Activated CD4-positive, alpha-beta T cell treated with anti-CD3 and anti-CD28 coated beads, Interleukin-2, amount 50 U/mL, for 16 hours (primary cell): Measurements from ENCODE around the gene SGPL1.
"Not testable (repeated sequence)": the region's sequence is repeated elsewhere in the genome, so short reads cannot be mapped to it uniquely, and the experiment has no call there.

ENCODE experiments used
- DNase-seq: peaks from one replicate; pipeline ENCODE4 v3.0.0-alpha.2; 2020

SGPL1 gene

GRCh38 chr10:70909326-70909935, 93.7 kb downstream of the SGPL1 start:
- DNase-seq = no peak

GRCh38 chr10:70910486-70911341, 95.0 kb downstream of the SGPL1 start:
- DNase-seq = no peak

DNA sequence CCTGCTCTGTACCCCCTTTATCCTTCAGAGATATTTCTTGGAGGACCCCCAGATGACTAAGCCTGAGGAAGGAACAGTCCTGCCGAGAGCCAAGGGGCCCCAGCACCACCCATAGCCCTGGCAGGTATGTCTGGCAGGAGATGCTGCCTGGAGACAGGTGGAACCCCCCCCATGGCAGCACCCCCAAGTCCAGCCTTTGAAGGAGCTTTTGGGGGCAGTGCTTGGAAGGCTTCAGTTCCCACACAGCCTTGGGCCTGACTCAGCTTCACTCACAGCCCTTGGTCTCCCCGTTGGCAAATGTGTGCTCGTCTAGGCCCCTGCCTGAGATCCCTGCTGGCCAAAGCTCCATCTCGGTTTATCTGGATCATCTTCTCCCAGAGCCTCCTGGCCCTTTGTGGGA, 95.6 kb downstream of the SGPL1 start:
- DNase-seq = no peak

GRCh38 chr10:70912556-70912955, 96.8 kb downstream of the SGPL1 start:
- no peak for DNase-seq

GRCh38 chr10:70913191-70913892, 97.6 kb downstream of the SGPL1 start:
- no peak for DNase-seq

- no peak for DNase-seq
Observed at GRCh38 chr10:70913893-70914240, 98.1 kb downstream of the SGPL1 start.

DNA sequence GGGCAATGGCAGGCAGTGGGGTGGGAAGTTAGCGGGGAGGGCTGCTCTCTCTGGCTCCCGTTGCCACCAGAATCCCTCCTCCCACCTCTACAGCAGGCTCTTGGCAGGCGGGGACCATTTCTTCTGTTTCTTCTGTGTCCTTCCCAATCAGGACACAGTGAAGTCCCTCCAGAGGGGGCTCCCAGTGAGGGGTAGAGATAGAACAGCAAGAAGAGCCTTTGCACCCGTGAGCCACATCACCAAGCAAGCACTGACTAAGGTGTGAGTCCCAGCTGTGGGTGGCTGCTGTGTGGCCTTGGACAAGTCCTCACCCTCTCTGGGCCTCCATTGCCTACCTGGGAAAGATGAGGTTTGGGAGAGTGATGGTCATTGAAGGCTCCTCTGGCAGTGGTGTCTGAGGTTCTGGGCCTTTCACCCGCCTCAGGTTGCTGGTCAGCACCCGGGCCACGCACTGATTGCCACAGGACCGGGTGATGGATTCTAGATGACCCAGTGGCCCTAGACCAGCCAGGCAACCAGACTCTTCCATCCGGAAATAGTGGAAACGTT, 98.6 kb downstream of the SGPL1 start:
- DNase-seq = no peak

DNA sequence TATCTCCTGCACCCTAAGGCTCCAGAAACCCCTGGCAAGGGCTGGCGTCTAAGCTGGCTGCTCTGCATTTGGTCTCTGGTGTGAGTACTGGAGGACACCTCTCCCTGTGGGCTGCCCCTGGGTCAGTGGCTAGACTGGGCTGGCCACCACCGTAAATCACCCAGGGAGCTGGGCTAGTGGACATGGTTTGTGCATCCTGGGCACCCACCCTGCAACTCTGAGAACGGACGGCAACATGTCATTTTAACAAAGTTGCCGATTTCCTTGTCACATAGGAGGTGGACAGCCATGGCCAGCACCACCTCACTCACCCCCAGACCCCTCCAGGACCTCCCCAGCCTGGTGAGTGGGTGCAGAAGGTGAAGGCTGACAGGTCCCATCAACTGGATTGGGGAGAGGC, 99.5 kb downstream of the SGPL1 start:
- DNase-seq = no peak

DNA sequence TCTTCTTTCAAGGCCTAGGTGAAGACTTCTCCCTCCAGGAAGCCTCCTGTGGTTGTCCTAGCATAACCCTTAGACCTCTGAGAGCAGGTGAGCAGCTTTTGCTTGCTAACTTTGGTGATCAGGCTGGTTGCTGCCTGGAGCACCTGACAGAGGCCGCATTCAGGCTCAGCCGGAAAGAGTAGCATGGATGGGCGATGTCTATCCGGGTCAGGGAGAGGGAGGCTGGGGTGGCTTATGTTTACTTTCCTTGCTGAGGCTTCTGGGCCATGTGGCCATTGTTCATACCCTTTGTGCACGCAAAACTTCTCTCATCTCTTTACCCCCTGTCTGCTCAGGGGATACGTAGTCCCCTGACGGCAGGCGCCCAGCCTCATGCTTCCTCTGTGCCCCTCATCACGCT, 100.1 kb downstream of the SGPL1 start:
- DNase-seq = no peak

GRCh38 chr10:70916241-70916640, 100.5 kb downstream of the SGPL1 start:
- no peak for DNase-seq

- no peak for DNase-seq
Observed at GRCh38 chr10:70917226-70917625, 101.5 kb downstream of the SGPL1 start.

- no peak for DNase-seq
Observed at GRCh38 chr10:70917635-70918034, 101.9 kb downstream of the SGPL1 start.

GRCh38 chr10:70918851-70919530, 103.2 kb downstream of the SGPL1 start:
- no peak for DNase-seq

- not testable (repeated sequence) for DNase-seq
Observed at GRCh38 chr10:70919906-70920305, 104.2 kb downstream of the SGPL1 start.

- DNase-seq = no peak
Observed at GRCh38 chr10:70920519-70920918, 104.8 kb downstream of the SGPL1 start.

GRCh38 chr10:70921285-70921684, 105.5 kb downstream of the SGPL1 start:
- DNase-seq = no peak

DNA sequence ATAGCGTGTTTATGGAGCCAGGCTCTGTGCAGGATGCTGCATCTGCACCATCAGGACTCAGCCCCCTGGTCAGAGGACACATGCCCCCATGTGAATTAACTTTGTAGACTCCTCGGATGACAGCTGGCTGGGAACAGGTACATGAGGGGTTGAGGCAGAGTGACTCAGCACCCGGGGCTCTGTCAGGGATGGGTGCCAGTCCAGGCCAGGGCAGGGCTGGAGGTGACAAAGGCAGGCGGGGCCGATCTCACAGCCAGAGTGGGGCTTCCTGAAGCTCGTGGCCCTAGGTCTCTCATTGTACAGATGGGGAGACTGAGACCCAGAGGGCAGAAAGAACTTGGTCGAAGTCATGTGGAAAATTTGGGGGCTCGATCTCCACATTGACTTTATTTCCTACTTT, 107.9 kb downstream of the SGPL1 start:
- no peak for DNase-seq

- DNase-seq = peak; percentile 48
Observed at GRCh38 chr10:70925377-70926225, 109.9 kb downstream of the SGPL1 start.

GRCh38 chr10:70926226-70927000, 110.7 kb downstream of the SGPL1 start:
- no peak for DNase-seq

DNA sequence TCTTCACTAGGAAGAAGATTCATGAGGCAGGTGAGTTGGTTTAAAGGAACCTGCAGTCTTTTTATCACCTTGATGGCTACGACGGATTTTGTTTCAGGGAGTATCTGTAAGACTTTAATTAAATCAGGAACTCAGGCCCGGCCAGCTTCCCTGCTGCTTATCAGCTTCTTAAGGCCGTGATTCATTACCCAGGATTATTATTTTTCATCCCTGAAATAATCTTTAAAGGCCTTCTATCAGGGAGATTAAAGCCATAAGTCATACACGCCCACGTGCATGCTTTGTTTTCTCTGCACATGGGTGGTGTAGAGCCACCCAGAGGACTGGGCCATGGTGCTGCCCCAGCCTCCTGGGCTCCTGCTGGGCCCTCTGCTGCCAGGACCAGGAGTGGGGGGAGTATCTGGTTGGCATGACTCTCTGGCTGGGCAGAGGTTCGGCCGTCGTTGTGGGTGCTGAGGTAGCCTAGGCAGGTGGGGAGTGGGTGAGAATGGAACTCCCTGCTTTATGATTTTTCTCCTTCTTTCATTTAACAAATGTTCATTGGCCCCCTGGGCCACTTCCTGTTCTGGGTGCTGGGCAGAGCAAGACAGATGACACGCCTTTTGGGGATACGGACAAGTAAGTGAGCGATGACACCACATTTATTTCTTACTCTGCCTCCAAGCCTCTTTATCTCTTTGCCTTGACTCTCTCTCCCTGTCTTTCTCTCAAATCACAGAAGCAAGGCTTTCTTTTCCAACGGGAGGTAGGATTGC, 111.6 kb downstream of the SGPL1 start:
- DNase-seq = no peak

- no peak for DNase-seq
Observed at GRCh38 chr10:70928140-70928539, 112.4 kb downstream of the SGPL1 start.
